Esophagus (tissue), 2 donors: ENCODE data around the gene TTC36. TPM values are rescaled to one million over a fixed set of nuclear protein-coding genes. Genes with fewer than 3 reads are reported as not detected.
"Not testable (repeated sequence)": the region's sequence is repeated elsewhere in the genome, so short reads cannot be mapped to it uniquely, and the experiment has no call there.

Experiments used
- H3K27ac ChIP-seq, 2 donors: one replicate each; pipeline ENCODE4 v1.5.1; 2013; ENCODE audit warnings: low read depth in 2 of 2, mild to moderate bottlenecking in 2 of 2, inconsistent platforms in 1 of 2, low read length in 1 of 2, moderate library complexity in 1 of 2
- H3K27me3 ChIP-seq, 2 donors: one replicate each; pipeline ENCODE4 v1.6.1; 2013; ENCODE audit warnings: low read length in 2 of 2, control low read depth in 1 of 2, mild to moderate bottlenecking in 1 of 2; ENCODE audit not compliant: insufficient read depth in 2 of 2, control insufficient read depth in 1 of 2
- H3K36me3 ChIP-seq, 2 donors: one replicate each; pipeline ENCODE4 v1.6.1; 2013; ENCODE audit warnings: low read length in 1 of 2; ENCODE audit not compliant: control insufficient read depth in 2 of 2, insufficient read depth in 2 of 2
- H3K4me1 ChIP-seq, 2 donors: one replicate each; pipeline ENCODE4 v1.6.1; 2013; ENCODE audit warnings: low read length in 1 of 2; ENCODE audit not compliant: control insufficient read depth in 2 of 2, insufficient read depth in 2 of 2
- H3K4me3 ChIP-seq, 2 donors: one replicate each; pipeline ENCODE4 v1.5.1; 2013; ENCODE audit warnings: low read length in 2 of 2, mild to moderate bottlenecking in 2 of 2, low read depth in 1 of 2, moderate library complexity in 1 of 2
- H3K9me3 ChIP-seq, 2 donors: one replicate each; pipeline ENCODE4 v1.6.1; 2013; ENCODE audit warnings: mild to moderate bottlenecking in 2 of 2, low read depth in 1 of 2, low read length in 1 of 2, moderate library complexity in 1 of 2; ENCODE audit not compliant: control insufficient read depth in 2 of 2, insufficient read depth in 1 of 2
- WGBS, 2 donors: extraction: QIAGEN DNeasy Blood & Tissue Kit; methylation state at CpG; one replicate each; pipeline ENCODE4 v1.1.7; 2013; 5-methylcytosine and 5-hydroxymethylcytosine counted together
- polyA plus RNA-seq, 2 donors: library from polyadenylated mRNA; stranded (reverse); fragments of 200-250 nt; gene quantifications; one replicate each; pipeline ENCODE4 v1.2.3, GENCODE V29; 2013
- donor health status: healthy with polysubstance abuse.
- donor health status: Bipolar disorder and iron deficiency.

Gene TTC36, protein sequence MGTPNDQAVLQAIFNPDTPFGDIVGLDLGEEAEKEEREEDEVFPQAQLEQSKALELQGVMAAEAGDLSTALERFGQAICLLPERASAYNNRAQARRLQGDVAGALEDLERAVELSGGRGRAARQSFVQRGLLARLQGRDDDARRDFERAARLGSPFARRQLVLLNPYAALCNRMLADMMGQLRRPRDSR
- polyA plus RNA-seq: under 1 TPM; 0.14 to 0.18 TPM

DNA sequence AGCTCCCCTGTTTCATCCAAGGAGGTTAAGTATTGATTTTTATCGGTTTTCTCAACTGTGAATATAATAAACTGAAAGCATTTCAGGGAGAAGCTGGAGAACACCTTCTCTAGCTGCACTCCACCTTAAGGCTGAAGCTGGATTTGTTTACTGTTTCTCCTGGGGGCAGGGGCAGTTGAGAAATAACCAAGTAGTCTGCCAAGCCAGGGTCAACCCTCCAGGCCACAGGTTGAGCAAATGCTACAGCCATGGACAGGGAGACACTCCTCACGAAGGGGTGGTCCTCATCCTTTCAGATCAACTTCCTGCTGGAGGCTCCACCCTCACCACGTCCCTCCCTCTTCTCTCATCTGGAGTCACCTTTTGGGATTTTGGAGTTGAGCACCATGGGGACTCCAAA lies at the start of gene TTC36:
TTC36 (plus strand) TSS at position 366 of the 400 bp plus-strand sequence; CDS start at position 387, 21 bp downstream.
- H3K9me3 ChIP-seq: no peaks in the 10 kb centered on the region
- no peaks in the 10 kb centered on the region for H3K27me3 ChIP-seq
- peaks cover 2 to 18% of the 10 kb centered on the region in 2 donors for H3K4me1 ChIP-seq
- no peak within 1 kb of the TSS for H3K27ac ChIP-seq
- 52 to 57% methylated on average over 3 of the region's 3 CpGs for WGBS, 2 donors
- no peak within 1 kb of the TSS for H3K4me3 ChIP-seq
- H3K36me3 ChIP-seq: peaks cover 3 to 12% of the 10 kb centered on the region in 2 donors

DNA sequence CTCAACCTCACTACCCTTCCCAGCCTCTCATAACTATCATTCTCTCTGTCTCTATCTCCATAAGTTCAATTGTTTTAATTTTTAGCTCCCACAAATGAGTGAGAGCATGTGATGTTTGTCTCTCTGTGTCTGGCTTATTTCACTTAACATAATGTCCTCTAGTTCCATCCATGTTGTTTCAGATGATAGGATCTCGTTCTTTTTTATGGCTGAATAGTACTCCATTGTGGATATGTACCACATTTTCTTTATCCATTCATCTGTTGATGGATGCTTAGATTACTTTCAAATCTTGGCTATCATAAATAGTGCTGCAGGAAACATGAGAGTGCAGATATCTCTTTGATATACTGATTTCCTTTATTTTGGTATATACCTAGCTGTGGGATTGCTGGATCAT lies 46.0 kb upstream of the TTC36 start:
- H3K4me3 ChIP-seq, H3K27me3 ChIP-seq, H3K27ac ChIP-seq, H3K9me3 ChIP-seq, H3K4me1 ChIP-seq: not testable (repeated sequence)
- 95 to 98% methylated on average over 1 of the region's 1 CpG for WGBS, 2 donors
- H3K36me3 ChIP-seq: peaks cover 14 to 23% of the 10 kb centered on the region in 2 donors

DNA sequence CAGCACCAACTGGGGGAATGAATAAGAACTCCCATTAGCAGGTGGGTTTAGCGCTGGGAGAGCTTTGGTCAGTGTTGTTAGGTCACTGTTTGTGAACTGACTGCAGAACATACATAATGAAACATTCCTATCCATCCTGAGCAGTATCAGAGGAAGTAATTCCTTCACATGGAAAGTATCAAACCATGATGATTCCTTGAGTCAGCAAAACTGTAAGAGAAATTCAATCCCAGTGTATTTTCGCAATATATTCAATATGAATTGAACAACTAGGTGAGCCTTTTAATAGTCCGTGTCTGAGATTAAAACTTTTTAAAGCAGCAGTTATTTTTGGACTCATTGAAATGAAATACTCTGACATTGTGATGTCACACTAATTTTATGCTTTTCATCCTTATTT lies 42.9 kb upstream of the TTC36 start:
- Histone ChIP-seq H3K36me3 (peaks cover 7 to 15% of the 10 kb centered on the region in 2 donors), H3K4me3 (no peak overlapping the region), H3K4me1 (no peaks in the 10 kb centered on the region), H3K27ac (no peak overlapping the region), H3K27me3 (no peaks in the 10 kb centered on the region), H3K9me3 (no peaks in the 10 kb centered on the region)
- WGBS, 2 donors: 93 to 96% methylated on average over 3 of the region's 3 CpGs

GRCh38 chr11:118485273-118485672 lies 42.0 kb upstream of the TTC36 start:
- Histone ChIP-seq H3K36me3 (peaks cover 7 to 17% of the 10 kb centered on the region in 2 donors), H3K27ac (no peak overlapping the region), H3K4me3 (no peak overlapping the region), H3K9me3 (no peaks in the 10 kb centered on the region), H3K27me3 (no peaks in the 10 kb centered on the region), H3K4me1 (no peaks in the 10 kb centered on the region)

GRCh38 chr11:118488480-118489109 lies 38.7 kb upstream of the TTC36 start:
- Histone ChIP-seq H3K9me3 (no peaks in the 10 kb centered on the region), H3K27ac (no peak overlapping the region), H3K4me3 (no peak overlapping the region), H3K27me3 (no peaks in the 10 kb centered on the region), H3K4me1 (no peaks in the 10 kb centered on the region), H3K36me3 (peaks cover 3 to 6% of the 10 kb centered on the region in 2 donors)
- WGBS, 2 donors: 25% methylated on average over 7 of the region's 7 CpGs

DNA sequence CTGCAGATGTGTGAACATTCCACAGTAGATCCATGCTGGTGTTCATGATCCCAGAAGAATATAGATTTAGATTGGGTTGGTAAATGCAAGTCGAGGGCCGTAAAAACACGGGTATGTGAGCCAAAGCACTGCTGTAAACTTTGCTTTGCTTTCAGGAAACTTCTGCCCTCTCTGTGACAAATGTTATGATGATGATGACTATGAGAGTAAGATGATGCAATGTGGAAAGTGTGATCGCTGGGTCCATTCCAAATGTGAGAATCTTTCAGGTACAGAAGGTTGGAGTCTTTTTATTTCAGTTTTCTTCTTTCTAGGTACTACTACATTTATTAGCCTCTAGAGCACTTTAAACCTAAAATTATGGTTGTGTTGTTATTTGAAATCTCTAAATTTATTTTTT lies 36.2 kb upstream of the TTC36 start:
- H3K9me3 ChIP-seq: no peaks in the 10 kb centered on the region
- peaks cover 4 to 7% of the 10 kb centered on the region in 2 donors for H3K36me3 ChIP-seq
- no peak overlapping the region for H3K4me3 ChIP-seq
- H3K27ac ChIP-seq: no peak overlapping the region
- H3K27me3 ChIP-seq: no peaks in the 10 kb centered on the region
- 85 to 91% methylated on average over 4 of the region's 4 CpGs for WGBS, 2 donors
- no peaks in the 10 kb centered on the region for H3K4me1 ChIP-seq

DNA sequence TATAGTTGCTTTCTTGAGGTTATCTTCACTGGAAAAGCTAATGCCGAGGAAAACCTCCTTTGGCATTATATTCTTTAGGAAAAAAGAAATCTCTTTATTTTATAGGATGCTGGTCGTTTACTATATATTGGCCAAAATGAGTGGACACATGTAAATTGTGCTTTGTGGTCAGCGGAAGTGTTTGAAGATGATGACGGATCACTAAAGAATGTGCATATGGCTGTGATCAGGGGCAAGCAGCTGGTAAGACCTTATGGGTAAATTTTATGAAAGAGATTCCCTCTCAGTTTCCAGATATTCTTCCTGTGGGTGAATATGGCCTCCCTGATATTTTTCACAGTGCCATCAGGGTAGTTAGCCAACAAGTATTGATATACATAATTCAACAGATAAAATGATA lies 29.4 kb upstream of the TTC36 start:
- no peak overlapping the region for H3K4me3 ChIP-seq
- H3K4me1 ChIP-seq: no peaks in the 10 kb centered on the region
- no peaks in the 10 kb centered on the region for H3K27me3 ChIP-seq
- H3K9me3 ChIP-seq: no peaks in the 10 kb centered on the region
- H3K27ac ChIP-seq: no peak overlapping the region
- peaks cover 18 to 23% of the 10 kb centered on the region in 2 donors for H3K36me3 ChIP-seq
- 85 to 90% methylated on average over 4 of the region's 4 CpGs for WGBS, 2 donors

- H3K27me3 ChIP-seq: no peaks in the 10 kb centered on the region
- H3K4me3 ChIP-seq: no peak overlapping the region
- WGBS, 2 donors: 68 to 70% methylated on average over 3 of the region's 3 CpGs
- H3K4me1 ChIP-seq: no peaks in the 10 kb centered on the region
- H3K27ac ChIP-seq: no peak overlapping the region
- H3K36me3 ChIP-seq: peaks cover 30 to 35% of the 10 kb centered on the region in 2 donors
- no peaks in the 10 kb centered on the region for H3K9me3 ChIP-seq
Measured at GRCh38 chr11:118503216-118503615, 24.1 kb upstream of the TTC36 start.

- WGBS, 2 donors: 92 to 93% methylated on average over 5 of the region's 5 CpGs
- Histone ChIP-seq H3K36me3 (peaks cover 11 to 16% of the 10 kb centered on the region in 2 donors), H3K27ac (no peak overlapping the region), H3K27me3 (no peaks in the 10 kb centered on the region), H3K4me1 (no peaks in the 10 kb centered on the region), H3K9me3 (no peaks in the 10 kb centered on the region), H3K4me3 (no peak overlapping the region)
Measured at GRCh38 chr11:118511601-118512000, 15.7 kb upstream of the TTC36 start.

GRCh38 chr11:118514103-118514502 lies 13.2 kb upstream of the TTC36 start:
- H3K36me3 ChIP-seq: peaks cover 11 to 14% of the 10 kb centered on the region in 2 donors
- H3K4me1 ChIP-seq: no peaks in the 10 kb centered on the region
- H3K27ac ChIP-seq: no peak overlapping the region
- H3K9me3 ChIP-seq: no peaks in the 10 kb centered on the region
- H3K4me3 ChIP-seq: no peak overlapping the region
- no peaks in the 10 kb centered on the region for H3K27me3 ChIP-seq
- WGBS, 2 donors: 77 to 82% methylated on average over 7 of the region's 7 CpGs
